AG09309 (cell line): ENCODE measurements around the gene TRIM63.

ENCODE experiments used
- DNase-seq: peaks from one replicate; pipeline ENCODE4 v3.0.0-alpha.2; 2010; ENCODE audit warnings: low read depth
- H3K4me3 ChIP-seq: 2 replicates; pipeline ENCODE4 v1.5.1; 2011; ENCODE audit warnings: mild to moderate bottlenecking, low read depth, low read length, moderate library complexity; ENCODE audit not compliant: control insufficient read depth
- TF ChIP-seq, protein P1 (sequence below): IDR thresholded peaks from 2 replicates; pipeline ENCODE4 v1.5.1; 2011; ENCODE audit warnings: mild to moderate bottlenecking, low read depth, low read length, inconsistent platforms; ENCODE audit not compliant: insufficient read depth, control insufficient read depth; ENCODE audit errors: missing control alignments

Gene TRIM63

DNA sequence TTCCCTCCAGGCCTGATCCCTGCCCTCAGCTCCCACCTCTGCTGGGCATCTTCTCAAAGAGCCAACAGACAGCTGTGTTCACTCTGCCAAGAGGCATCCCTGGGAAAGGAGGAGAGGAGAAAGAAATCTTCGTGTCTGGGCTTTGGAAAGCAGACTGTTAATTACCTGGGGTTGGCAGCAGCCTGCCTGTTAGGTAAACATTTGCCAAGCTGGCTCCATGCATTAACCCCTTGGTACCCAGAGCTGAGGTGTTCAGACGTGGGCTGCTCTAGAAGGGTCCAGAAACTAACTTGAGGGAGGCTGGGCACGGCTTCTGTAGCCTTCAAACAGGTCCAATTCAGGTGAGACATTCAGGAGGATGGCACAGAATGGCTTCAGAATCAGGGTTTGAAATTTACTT is 54.6 kb downstream of the TRIM63 start:
- TF ChIP-seq, protein P1, sequence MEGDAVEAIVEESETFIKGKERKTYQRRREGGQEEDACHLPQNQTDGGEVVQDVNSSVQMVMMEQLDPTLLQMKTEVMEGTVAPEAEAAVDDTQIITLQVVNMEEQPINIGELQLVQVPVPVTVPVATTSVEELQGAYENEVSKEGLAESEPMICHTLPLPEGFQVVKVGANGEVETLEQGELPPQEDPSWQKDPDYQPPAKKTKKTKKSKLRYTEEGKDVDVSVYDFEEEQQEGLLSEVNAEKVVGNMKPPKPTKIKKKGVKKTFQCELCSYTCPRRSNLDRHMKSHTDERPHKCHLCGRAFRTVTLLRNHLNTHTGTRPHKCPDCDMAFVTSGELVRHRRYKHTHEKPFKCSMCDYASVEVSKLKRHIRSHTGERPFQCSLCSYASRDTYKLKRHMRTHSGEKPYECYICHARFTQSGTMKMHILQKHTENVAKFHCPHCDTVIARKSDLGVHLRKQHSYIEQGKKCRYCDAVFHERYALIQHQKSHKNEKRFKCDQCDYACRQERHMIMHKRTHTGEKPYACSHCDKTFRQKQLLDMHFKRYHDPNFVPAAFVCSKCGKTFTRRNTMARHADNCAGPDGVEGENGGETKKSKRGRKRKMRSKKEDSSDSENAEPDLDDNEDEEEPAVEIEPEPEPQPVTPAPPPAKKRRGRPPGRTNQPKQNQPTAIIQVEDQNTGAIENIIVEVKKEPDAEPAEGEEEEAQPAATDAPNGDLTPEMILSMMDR: no peak
- H3K4me3 ChIP-seq: no peak overlapping the region
- DNase-seq: no peak

DNA sequence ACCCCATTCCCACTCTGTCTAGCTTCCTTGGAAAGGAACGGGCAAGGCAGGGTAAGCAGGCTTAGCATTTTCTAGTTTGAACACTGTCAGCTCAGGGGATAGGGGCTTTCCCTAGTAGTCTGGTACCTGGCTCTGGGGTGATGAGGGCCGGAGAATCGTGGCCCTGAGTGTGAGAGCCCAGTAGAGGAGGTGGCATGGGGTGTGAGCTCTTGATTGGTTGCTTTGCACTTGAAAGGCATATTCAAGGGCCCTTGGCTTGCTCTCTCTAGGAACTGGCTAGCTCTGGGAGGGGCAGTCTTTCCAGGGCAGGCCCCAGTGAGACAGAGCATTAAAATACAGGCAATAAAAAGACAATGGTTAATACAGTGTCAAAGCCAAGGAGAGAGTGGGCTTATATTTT is 56.6 kb downstream of the TRIM63 start:
- no peak for DNase-seq
- TF ChIP-seq, protein P1: no peak
- no peak overlapping the region for H3K4me3 ChIP-seq

GRCh38 chr1:26009796-26010447 is 57.5 kb downstream of the TRIM63 start:
- DNase-seq: no peak
- no peak overlapping the region for H3K4me3 ChIP-seq
- TF ChIP-seq, protein P1: no peak

DNA sequence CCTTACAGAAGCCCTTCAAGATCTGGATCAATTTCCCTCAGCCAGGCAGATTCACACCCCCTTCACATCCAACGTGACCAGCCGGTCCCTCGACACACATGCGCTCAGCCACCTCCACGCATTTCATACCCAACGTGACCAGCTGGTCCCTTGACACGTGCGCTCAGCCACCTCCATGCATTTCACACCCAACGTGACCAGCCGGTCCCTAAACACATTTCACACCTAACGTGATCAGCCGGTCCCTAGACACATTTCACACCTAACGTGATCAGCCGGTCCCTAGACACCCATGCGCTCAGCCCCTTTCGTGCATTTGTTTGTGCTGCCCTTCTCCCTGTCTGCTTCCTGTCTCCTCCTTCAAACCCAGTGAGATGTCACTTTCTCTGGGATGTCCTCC is 60.7 kb downstream of the TRIM63 start:
- H3K4me3 ChIP-seq: no peak overlapping the region
- TF ChIP-seq, protein P1: no peak
- no peak for DNase-seq

DNA sequence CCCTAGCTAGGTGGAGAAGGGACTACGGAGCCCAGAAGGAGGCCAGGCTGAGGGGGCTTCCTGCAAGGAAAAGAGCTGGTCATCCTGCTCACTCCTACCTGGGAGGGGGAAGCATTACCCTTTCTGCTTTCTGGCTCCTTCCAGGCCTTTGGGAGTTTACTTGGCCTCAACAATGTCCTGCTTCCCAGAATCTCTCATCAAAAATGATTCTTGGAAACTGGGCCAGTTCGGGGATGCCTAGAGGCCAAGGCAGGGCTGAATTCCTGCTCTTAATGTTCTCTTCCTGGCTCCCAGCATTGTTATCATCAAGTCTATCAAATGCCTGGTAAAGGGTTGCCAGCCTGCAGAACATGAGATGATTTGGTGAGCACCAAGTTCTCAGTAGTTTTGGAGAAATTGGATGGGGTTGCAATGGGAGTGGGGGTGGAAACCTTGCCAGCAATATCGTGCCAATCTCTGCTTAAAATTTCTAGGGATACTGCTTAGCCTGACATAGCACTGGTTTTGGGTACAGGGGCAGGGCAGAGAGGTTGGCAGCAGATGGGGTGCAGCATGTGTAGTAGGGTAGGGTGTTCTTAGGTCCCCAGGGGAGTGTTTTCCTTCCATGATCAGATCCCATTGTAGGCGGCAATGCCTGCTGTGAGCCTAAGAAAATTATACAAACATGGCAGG is 61.9 kb downstream of the TRIM63 start:
- H3K4me3 ChIP-seq: no peak overlapping the region
- TF ChIP-seq, protein P1: no peak

GRCh38 chr1:26003756-26004155 is 63.7 kb downstream of the TRIM63 start:
- TF ChIP-seq, protein P1: no peak
- no peak for DNase-seq
- H3K4me3 ChIP-seq: no peak overlapping the region

More for the DNA sequence above, 61.9 kb downstream of the TRIM63 start:
- DNase-seq: no peak

DNA sequence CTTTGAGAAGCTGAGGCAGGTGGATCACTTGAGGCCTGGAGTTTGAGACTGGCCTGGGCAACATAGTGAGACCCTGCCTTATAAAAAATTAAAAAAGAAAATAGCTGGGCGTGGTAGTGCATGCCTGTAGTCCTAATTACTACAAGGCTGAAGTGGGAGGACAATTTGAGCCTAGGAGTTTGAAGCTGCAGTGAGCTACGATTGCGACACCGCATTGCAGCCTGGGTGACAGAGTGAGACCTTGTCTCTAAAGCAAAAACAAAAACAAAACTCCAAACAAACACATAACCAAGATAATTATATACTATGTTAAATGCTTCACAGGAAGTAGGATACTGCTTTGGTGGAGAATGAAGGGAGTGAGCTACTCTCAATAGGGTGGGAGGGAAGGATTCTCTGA is 64.2 kb downstream of the TRIM63 start:
- no peak for DNase-seq

More for the DNA sequence above, 64.2 kb downstream of the TRIM63 start:
- H3K4me3 ChIP-seq: no peak overlapping the region
- TF ChIP-seq, protein P1: no peak
